Esophagus squamous epithelium (tissue), 4 donors: Measurements from ENCODE around the gene AS3MT.

ENCODE experiments used
- CTCF ChIP-seq, 6 experiments: fragments of 450-650 bp in 4 of 6; fragments of 200-600 bp in 2 of 6; sonication (generic) in 2 of 6; IDR thresholded peaks; one replicate each; pipeline ENCODE4 v1.5.1; 2016 to 2019; ENCODE audit warnings: antibody characterized with exemption in 6 of 6, mild to moderate bottlenecking in 4 of 6, moderate library complexity in 4 of 6
- POLR2A ChIP-seq, 4 donors: fragments of 450-650 bp; IDR thresholded peaks; one replicate each; pipeline ENCODE4 v1.6.1; 2017; ENCODE audit warnings: antibody characterized with exemption in 4 of 4, mild to moderate bottlenecking in 4 of 4, moderate library complexity in 3 of 4

GRCh38 chr10:102951316-102951715, 82.0 kb downstream of the AS3MT start:
- TF ChIP-seq POLR2A (IDR thresholded peaks at IDR 0.05) (no peak), CTCF (IDR thresholded peaks at IDR 0.05) (no peak)
